ENCODE data around the gene PDZD11.
"Not testable (repeated sequence)": the region's sequence is repeated elsewhere in the genome, so short reads cannot be mapped to it uniquely, and the experiment has no call there.

The PDZD11 gene

DNA sequence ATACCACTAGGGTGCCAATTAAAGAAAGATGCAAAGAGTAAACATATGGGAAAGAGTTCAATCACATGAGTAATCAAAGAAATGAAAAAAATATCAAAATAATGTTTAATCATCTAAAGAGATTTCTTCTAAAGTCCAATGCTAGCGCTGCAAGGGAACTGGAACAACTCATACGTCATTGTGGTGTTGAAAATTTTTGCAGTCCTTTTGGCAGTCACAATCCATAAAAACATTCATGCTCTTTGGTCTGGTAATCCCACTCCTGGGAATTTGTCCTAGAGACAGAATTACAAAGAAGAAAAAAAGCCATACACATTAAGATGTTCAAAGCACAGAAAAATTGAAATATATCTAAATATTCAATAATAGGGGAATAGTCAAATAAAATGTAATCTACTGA, 34.3 kb downstream of the PDZD11 start:
- DNase-seq, result no peak

GRCh38 chrX:70254909-70255308, 34.8 kb downstream of the PDZD11 start:
- DNase-seq, result no peak

GRCh38 chrX:70254063-70254400, 35.7 kb downstream of the PDZD11 start:
- no peak for DNase-seq

DNA sequence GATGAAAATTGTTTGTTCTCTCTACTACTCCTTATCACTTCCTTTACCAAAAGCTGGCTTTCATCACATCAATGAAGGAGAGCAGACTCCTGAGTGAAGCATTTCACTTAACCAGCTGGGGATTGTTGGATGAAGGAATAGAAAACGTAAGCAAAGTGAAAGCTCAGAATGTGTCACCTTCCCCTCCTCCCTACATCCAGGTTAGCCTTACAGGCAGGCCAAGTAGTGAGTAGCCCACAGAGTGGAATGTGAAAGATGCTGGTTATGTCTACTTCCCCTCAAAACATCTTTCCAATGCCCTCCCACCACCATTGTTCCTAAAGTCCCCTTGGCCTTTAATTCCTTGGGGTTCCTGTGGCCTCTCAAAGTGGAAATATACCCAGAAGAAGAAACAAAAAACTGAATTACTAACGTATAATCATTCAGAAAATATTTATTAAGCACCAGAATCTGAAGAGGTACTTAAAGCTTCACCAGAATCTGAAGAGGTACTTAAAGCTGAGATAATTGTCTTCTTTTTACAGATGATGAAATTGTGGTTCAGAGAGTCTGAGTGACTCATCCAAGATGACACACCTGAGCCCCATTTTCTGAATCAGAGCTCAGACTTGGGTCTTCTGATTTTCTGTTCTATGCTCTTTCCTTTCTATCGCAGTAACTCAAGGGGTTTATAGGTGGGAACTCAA, 36.2 kb downstream of the PDZD11 start:
- no peak for DNase-seq

GRCh38 chrX:70252491-70252890, 37.2 kb downstream of the PDZD11 start:
- no peak for DNase-seq

GRCh38 chrX:70247252-70247651, 42.5 kb downstream of the PDZD11 start:
- DNase-seq, result no peak

GRCh38 chrX:70244881-70245280, 44.8 kb downstream of the PDZD11 start:
- no peak for DNase-seq

DNA sequence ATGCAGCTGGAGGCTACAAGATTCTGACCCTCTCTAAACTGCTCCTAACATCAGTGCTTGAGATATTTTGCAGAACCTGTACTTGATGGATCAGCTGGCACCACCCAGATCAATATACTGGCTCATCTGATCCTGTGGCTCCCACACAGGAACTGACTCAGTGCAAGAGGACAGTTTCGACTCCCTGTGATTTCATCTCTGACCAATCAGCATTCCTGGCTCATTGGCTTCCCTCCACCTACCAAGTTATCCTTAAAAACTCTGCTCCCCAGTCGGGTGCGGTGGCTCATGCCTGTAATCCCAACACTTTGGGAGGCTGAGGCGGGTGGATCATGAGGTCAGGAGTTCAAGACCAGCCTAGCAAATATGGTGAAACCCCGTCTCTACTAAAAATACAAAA, 46.1 kb downstream of the PDZD11 start:
- not testable (repeated sequence) for DNase-seq

GRCh38 chrX:70241501-70241900, 48.2 kb downstream of the PDZD11 start:
- DNase-seq, result no peak

GRCh38 chrX:70240751-70241150, 49.0 kb downstream of the PDZD11 start:
- no peak for DNase-seq

Data from NCI-H1930 (cell line).